Astrocyte (in vitro differentiated cells and primary cell): ENCODE data around the gene JMJD4.

Experiments
- EZH2 ChIP-seq: IDR thresholded peaks from 2 replicates; pipeline ENCODE4 v1.6.1; 2012; ENCODE audit warnings: mild to moderate bottlenecking, low read length, inconsistent platforms; ENCODE audit not compliant: insufficient read depth
- TF ChIP-seq, protein P1 (sequence below): IDR thresholded peaks from 2 replicates; pipeline ENCODE4 v1.5.1; 2011; ENCODE audit warnings: low read depth, mild to moderate bottlenecking, inconsistent platforms, low read length, moderate library complexity; ENCODE audit not compliant: insufficient read depth

DNA sequence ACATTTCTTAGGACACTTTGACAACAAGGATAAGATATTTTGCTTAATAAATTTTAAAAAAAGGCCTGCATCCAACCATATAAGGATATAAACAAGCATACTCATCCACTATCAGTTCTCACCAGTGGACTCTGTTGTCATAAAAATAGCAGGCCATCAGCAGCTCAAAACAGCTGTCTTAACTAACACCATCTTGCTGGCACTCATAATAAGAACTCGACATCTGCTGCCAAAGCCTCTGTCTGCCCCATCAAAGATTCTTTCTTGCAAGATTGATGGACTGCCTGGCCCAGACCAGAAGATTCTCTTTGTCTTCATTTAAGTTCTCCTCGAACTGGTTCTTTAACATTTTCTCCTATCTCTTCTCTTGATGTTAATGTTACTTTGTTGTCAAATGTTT lies 10.1 kb downstream of the JMJD4 start:
- TF ChIP-seq, protein P1, sequence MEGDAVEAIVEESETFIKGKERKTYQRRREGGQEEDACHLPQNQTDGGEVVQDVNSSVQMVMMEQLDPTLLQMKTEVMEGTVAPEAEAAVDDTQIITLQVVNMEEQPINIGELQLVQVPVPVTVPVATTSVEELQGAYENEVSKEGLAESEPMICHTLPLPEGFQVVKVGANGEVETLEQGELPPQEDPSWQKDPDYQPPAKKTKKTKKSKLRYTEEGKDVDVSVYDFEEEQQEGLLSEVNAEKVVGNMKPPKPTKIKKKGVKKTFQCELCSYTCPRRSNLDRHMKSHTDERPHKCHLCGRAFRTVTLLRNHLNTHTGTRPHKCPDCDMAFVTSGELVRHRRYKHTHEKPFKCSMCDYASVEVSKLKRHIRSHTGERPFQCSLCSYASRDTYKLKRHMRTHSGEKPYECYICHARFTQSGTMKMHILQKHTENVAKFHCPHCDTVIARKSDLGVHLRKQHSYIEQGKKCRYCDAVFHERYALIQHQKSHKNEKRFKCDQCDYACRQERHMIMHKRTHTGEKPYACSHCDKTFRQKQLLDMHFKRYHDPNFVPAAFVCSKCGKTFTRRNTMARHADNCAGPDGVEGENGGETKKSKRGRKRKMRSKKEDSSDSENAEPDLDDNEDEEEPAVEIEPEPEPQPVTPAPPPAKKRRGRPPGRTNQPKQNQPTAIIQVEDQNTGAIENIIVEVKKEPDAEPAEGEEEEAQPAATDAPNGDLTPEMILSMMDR, result no peak
- TF ChIP-seq EZH2, result no peak
